Right ventricle myocardium inferior (tissue), 1 donor: ENCODE measurements around the gene NLGN1. TPM values are rescaled to one million over a fixed set of nuclear protein-coding genes. Genes with fewer than 3 reads are reported as not detected.

Source experiments
- ATAC-seq: fragments of 200-7000 bp; cut with Tn5 transposase; one replicate; pipeline ENCODE4 v1.9.1; 2020; ENCODE audit warnings: mild to moderate bottlenecking, moderate library complexity
- DNase-seq: peaks from one replicate; pipeline ENCODE4 v3.0.0; 2021; ENCODE audit errors: missing footprints
- intact Hi-C: fragments of 100-400 bp; cut with DNase I; formaldehyde crosslinking; loops from one replicate; pipeline ENCODE4 v1.11.0; 2022
- total RNA-seq: library from RNA; stranded (reverse); fragmentation: NEBNext Ultra II Directional; extraction: Animal tissue kit (Norgen Biotek cat#: 25700); gene quantifications from one replicate; pipeline ENCODE4 v1.2.1, GENCODE V29; 2021
- donor health status: DM: no; HTN: yes; CAD: no; lungs with severe emphysema.

NLGN1 gene
- total RNA-seq, 1 donor from 2014 or later, result 8.0 TPM

DNA sequence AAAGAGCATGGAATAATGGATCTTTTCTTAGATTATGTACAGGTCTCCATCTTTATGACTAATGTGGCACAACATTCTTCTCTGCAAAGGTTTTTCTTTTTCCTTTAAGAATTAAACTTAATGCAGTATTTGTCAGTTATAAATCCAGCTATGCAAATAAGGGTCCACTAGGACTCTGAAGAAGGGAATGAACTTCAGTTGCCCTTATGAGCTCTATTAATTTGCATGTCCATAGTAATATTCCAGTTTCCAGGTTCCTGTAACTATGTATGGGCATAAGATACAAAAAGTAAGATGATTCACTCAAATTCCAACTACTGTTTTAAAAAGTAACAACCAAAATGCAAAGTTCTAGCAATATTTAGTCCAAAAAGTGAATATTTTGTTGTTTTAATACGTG, 337.4 kb downstream of the NLGN1 start:
- DNase-seq (no peak), ATAC-seq (no peak)
- intact Hi-C loops, result no loop called here

DNA sequence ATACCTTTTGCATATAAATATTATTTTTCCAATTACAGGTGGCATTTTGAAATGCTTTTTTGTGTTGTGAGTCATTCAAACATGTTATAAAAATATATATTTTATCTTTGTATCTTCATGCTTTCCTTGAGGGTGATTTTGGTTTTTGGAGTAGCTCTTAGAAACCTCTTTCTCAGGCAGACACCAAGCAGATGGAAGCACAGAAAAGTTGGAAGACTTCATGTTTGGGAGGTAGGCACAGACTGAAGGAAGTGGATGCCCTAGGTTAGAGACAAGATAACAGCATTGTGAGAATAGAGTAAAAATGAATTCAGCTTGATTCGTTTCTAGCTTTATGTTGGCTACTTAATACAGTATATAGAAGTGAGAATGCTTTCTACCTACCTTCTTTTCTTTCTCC, 338.3 kb downstream of the NLGN1 start:
- ATAC-seq, result no peak
- intact Hi-C loops, result no loop called here

DNA sequence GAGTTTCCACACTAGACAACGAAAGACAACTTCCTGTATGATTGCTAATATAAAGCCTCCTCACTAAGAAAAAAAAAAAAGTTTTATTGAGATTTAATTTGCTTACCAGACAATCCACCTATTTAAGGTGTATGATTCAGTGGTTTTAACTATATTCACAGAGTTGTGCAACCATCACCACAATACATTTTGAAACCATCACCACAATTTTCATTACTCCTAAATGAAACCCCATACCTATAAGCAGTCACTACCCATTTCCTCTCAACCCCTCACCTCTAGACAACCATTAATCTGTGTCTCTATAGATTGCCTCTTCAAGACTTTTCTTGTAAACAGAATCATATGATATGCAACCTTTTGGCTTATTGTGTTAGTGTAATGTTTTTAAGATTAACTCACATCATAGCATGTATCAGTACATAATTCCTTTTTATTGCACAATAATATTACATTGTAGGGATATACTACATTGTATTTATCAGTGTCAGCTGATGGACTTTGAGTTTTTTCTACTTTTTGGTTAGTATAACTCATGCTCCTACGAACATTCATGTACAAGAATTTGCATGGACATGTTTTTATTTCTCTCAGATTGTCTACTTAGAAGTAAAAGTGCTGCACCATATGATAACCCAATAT, 339.7 kb downstream of the NLGN1 start:
- intact Hi-C loops, result no loop called here
- no peak for ATAC-seq
- no peak for DNase-seq

More for the DNA sequence above, 338.3 kb downstream of the NLGN1 start:
- DNase-seq, result no peak

DNA sequence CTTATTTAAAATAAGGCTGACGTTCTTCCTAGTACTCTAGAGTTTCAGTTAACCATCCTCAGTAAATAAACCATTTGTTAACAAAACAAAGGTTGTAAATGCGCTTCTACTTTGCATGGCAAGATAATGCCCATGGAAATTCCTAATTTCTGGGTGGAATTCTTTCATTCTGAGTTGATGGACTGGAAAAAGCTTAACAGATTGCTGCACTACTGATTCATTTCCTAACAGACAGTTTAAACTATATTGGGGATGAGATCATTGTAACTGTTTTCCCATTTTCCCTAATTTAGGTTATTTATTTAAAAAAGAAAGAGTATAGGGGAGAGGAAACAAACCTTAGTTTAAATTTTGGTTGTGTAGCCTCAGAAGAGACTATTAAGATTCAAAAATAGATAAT, 342.2 kb downstream of the NLGN1 start:
- intact Hi-C loops, result no loop called here
- DNase-seq, result no peak
- no peak for ATAC-seq

DNA sequence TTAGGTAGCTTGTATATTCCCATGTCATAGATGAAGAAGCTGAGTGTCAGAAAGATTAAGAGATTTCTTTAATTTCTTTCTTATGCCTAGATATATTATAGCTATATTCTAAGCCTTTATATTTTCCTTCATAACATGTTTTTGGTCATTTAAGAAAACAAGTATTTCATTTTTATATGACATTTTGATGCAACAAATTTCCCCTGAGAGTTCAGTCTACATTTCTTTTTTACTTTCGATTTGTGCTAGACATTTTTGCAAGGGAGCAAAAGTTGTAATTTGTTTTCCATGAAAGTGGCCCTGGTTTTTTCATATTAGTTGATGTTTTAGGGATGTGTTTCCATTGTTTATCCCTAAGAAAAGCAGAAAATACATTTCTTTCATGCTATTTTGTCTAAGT, 344.9 kb downstream of the NLGN1 start:
- no peak for ATAC-seq
- DNase-seq, result no peak
- intact Hi-C loops, result no loop called here

DNA sequence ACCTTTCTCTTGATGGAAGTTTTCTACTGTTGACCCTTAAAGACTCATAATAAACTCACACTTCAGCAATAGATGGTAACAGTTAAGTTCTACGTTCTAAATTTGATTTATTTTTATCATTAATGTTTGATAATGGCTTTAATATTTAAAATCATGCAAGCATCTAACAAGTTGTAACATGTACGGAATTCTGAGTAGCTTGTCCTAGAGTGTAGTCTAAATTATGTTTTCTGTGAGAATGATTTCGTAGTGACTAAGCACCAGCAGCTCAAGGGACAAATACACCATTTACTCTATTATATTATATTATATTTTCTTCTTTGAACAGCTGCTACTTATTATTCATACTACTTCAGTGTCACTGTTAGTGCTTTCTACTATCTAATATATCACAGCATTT, 345.6 kb downstream of the NLGN1 start:
- DNase-seq (no peak), ATAC-seq (no peak)
- intact Hi-C loops, result no loop called here

DNA sequence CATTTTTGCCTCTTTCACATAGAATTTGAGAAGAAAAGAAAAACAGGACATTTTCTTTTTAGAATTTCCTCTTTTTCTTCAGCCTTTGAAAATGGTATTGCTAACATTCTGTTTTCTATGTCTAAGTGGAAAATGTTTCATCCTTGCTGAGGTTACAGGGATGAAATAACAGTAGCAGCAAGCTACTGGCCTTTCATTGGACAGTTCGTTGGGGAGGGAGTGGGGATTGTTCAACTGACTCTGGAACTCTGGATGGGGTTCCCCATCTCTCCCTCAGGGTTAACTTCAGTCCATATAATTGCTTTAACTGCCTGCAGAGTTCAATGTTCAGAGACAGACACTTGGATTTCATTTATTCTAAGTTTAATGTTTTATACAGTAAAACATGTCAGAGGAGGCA, 346.0 kb downstream of the NLGN1 start:
- ATAC-seq (no peak), DNase-seq (no peak)
- intact Hi-C loops, result no loop called here

DNA sequence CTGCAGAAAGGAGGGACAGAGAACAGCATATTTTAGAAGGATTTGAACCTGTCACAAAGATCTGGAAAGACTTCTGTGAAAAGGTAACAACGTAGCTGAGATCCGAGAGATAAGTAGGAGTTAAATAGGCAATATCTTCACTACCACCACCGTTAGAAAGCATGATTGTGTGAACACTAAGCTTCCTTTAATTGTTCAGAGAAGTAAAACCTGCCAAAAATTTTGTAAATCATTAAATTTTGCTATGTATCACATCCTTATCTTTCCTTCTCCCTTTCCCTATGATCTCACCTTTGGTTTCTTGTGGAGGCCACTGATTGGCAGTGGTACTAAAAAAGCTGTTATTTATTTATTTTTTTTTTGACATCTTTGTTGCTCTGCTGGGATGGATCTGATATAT, 346.9 kb downstream of the NLGN1 start:
- DNase-seq (no peak), ATAC-seq (no peak)
- intact Hi-C loops, result no loop called here

DNA sequence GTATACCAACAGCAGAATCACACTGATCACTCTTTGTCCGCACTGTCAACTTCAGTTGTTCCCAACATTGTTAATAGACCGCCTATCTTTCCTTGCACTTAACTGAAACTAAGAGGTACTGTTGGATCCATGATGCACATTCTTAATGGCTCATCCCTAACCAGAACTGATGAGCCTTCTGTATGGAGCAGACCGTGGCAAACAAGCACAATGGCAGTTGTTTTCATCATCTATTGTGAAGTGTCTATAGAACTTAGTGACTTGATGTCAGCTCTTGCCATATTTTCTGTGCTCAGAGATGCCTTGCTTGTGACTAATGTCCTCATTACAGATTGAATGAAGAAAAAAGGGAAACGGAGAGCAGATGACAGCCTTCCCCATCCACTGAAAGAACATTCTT, 347.4 kb downstream of the NLGN1 start:
- intact Hi-C loops, result no loop called here
- DNase-seq, result no peak
- no peak for ATAC-seq

DNA sequence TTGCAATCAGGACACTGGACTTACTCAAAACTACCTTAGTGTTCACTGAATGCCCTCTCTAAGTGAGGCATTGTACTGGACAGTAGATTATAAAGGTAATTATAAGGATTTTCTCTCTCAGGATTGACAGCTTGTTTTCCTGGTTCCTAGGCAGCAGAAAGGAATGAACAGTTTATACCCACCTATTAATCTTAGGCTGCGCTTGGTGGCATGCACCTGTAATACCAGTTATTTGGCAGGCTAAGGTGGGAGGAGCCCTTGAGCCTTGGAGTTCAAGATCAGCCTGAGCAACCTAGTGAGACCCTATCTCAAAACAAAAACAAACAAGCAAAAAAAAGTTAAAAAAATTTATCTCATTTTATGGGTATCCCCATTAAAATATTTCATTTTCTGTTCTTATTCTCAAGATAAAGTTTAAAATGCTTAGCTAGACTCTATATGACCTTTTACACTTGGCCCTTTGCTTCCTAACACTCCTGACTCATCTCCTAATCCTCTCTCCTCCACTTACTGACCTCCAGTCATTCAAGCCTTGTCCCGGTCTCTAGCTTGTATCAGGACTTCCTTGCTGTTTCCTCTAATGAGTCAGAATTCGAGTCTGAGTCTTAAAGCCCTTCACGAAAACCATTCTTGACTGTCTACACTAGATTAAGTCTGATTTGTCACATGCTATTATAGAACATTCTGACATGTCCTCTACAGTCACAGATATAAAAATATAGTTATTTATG, 348.6 kb downstream of the NLGN1 start:
- intact Hi-C loops, result no loop called here
- no peak for ATAC-seq
- DNase-seq, result no peak

DNA sequence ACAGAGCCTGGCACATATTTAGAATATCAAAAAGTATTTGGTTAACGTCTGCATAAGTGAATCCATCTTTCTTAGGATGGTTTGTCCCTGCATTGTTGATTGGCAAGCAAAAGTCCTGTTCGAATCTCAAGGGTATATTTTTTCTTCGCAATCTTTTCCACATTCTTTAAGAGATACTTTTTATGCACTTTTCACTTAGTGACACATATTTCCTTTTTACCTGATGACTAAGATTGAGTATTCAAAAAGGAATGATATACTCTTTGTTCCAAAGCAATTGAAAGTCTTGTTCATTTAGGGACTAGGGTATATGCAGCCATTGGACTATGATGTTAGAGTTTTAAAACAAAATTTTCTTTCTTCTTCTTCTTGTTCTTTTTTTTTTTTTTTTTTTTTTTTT, 349.9 kb downstream of the NLGN1 start:
- no peak for DNase-seq
- intact Hi-C loops, result no loop called here
- no peak for ATAC-seq

DNA sequence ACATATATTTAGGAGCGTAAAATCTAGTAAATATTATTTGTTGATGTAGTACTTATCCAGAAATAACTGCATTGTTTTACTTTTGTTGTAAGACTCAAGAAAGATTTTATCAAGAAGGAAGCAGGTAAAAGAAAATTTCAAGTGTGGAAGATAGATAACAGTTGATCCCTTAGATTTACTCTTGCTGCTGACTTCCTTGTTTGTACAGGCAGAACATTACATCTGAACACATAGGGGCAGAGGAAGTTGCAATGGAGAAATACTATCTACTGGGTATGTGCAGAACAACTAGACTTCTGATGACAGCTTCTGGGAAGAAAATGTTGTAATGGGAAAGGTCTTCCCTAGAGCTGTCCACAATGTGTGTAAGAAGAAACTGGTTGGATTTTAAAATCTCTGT, 350.6 kb downstream of the NLGN1 start:
- no peak for DNase-seq
- intact Hi-C loops, result no loop called here
- ATAC-seq, result no peak

DNA sequence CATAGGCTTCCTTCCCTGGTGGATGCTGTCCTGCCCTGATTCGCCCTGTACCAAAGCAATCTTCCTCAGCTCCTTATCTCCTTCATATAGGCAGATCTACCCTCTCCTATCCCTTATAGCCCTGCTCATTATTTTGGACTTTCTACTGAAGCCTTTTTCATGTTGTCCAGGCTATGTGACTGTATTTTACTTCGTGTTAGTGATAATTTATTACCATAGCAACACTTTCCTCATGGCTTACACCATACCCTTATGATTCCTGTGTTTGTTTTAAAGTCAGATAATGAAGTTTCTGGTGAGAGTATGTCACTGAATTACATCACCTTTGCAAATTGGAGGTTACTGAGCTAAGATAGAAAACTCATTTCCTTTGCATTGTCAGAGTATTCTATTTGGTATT, 352.6 kb downstream of the NLGN1 start:
- DNase-seq (no peak), ATAC-seq (no peak)
- intact Hi-C loops, result no loop called here

DNA sequence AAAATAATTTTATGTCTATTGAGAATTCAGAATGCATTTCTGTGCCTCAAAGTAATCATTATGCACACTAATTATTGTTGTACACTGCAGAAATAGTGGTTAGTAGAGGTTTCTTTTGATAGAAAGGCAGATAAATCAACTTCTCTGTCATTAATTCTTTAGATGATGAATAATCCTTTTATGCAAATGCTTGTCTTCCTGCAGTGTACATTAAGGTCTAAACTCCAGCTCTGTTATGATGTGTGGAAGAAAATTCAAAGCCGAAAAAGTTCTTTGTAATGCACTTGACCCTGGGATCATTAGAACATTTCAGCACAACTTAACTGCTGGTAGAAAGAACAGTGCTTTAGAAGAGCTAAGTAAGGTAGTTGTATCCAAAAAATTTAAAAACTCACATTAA, 353.0 kb downstream of the NLGN1 start:
- intact Hi-C loops, result no loop called here
- ATAC-seq (no peak), DNase-seq (no peak)

DNA sequence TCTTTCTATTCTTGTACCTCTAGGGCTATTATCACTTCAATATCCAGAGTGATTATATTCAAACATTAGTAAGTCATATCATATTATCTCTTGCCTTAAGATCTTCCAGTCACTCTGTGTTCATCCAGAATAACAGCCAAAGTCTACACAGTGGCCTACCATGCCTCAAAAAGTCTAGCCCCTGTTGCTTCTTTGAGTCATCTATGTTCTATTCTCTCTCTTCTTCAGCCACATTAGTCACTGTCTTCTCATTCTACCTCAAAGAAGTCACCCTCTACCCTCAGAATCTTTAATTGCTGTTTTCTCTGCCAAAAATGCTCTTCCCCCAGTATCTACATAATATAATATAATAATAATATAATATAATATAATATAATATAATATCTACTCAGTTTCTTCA, 356.0 kb downstream of the NLGN1 start:
- DNase-seq, result no peak
- intact Hi-C loops, result no loop called here
- ATAC-seq, result no peak

DNA sequence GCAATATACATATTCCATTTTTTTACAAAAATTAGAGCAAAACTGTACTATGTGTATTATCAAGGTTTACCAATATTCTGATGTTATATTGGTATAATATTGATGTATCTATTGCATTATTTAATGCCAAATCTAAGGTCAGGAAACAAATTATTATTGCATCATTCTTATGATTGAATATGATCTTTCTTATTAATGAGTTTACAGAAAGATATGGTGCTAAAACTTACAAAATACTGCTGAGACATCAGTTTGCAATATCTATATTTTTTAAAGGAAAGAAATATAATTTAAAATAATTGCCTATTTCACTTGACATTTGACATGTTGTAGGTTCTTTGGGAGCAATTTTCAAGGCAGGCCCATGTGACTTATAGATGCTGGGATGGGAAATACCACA, 357.6 kb downstream of the NLGN1 start:
- intact Hi-C loops, result no loop called here
- no peak for DNase-seq

DNA sequence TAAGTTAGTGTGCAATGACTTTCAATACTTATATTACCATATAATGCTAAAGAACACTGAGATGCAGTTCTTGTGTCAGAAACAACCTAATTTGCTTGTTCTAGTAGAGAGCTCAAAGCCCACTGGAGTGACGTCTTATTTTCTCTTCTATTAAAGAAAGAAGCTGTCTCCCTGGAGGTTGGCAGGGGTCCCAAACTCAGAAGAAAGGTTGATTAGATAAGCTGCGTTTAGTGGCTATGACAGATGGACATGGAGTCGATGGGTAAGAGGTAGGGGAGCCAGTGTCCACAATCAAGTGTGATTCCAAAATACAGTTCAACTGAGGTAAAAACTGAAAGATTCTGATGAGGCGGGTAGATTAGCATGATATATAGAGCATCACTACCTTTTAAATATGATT, 363.6 kb downstream of the NLGN1 start:
- DNase-seq, result no peak
- no peak for ATAC-seq
- intact Hi-C loops, result no loop called here

More for the DNA sequence above, 357.6 kb downstream of the NLGN1 start:
- no peak for ATAC-seq

DNA sequence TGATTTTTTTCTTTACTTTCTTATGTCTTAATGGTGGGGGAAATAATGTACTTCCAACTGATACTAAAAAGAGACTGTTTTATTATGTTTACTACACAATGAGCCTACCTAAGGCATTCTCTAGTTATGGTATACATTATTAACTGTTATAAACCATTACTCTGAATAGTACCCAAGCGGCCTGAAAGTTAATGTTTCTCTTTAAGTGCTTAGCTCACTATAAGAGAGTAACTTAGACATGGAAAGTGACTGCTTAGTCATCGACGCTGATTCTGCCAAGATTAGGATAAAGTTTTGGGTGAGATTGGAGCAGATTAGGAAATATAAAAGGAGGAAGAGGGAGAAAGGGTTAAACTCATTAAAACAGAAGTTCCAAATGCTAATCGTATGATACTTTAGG, 365.0 kb downstream of the NLGN1 start:
- ATAC-seq (no peak), DNase-seq (no peak)
- intact Hi-C loops, result no loop called here

DNA sequence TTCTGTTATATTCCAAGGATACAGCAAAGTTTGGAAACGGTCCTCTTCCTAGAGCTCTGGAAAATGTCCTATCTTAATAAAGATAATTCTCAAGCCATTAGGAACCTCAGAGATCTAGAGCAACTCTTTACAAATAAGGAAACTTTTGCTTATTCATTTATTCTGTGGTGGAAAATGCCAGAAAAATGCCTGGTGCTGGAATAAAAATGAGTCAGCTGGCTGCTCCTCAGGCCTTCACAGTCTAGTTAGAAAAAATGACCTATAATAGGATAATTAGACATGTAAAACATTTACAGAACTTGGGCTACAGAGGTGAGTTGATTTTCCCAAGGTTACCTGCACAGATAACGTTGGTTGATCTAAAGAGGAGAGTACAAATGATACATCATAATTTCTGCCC, 372.5 kb downstream of the NLGN1 start:
- intact Hi-C loops, result no loop called here
- no peak for ATAC-seq
- DNase-seq, result no peak

DNA sequence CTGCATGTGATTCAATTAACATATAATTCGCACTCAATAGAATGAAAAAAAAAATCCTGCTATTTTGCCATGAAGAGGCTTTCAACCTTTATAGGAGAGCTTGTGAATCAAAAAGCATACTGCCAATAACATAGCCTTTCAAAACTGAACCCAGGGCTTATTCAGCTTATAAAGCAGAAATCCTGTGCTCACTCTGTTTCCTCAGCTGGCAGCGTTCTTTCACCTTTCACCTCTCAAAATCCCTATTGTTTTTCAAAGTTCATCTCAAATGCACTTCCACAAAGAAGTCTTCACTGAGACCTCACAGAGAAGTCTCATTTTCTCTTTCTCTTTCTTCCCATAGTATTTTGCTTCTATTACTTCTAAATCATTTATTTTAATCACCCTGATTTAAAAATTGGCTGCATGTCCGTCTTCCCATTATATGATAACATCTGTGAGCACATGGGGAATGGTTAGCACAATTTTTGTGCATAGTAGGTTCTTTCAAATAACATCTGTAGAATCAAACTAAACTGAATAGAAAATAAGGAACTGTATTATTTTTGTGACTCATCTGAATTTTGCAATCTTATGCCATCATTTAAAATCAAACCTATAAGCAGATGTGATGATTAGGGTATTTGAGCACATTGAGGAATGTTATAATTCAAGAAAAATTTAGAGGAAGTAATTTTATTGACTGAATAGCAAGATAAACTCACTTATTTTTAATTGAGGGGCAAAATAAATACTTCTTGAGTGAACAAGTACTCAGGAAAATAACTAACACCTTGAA, 373.4 kb downstream of the NLGN1 start:
- intact Hi-C loops, result no loop called here
- no peak for DNase-seq
- ATAC-seq, result no peak
